Loucy (cell line): ENCODE measurements around the gene FOXJ3.

Experiments
- H2AFZ ChIP-seq: fragments of 200-600 bp; sonication (generic); 2 replicates; pipeline ENCODE4 v1.6.0; 2016; ENCODE audit warnings: antibody characterized with exemption, mild to moderate bottlenecking, low read length, moderate library complexity
- H3F3A ChIP-seq: fragments of 200-600 bp; 2 replicates; pipeline ENCODE4 v1.6.0; 2016; ENCODE audit warnings: antibody characterized with exemption, low read depth, mild to moderate bottlenecking
- H3K27me3 ChIP-seq: fragments of 200-600 bp; sonication (generic); 2 replicates; pipeline ENCODE4 v1.6.1; 2014; ENCODE audit warnings: low read length, mild to moderate bottlenecking; ENCODE audit not compliant: insufficient read depth, poor library complexity, severe bottlenecking
- H3K36me3 ChIP-seq: fragments of 200-600 bp; sonication (generic); 2 replicates; pipeline ENCODE4 v1.6.1; 2016; ENCODE audit warnings: low read length; ENCODE audit not compliant: insufficient read depth
- H3K4me1 ChIP-seq: fragments of 200-600 bp; sonication (generic); 2 replicates; pipeline ENCODE4 v1.5.1; 2014; ENCODE audit warnings: low read length, mild to moderate bottlenecking; ENCODE audit not compliant: insufficient read depth, poor library complexity, severe bottlenecking
- H3K4me2 ChIP-seq: fragments of 200-600 bp; sonication (generic); 2 replicates; pipeline ENCODE4 v1.6.0; 2014; ENCODE audit warnings: antibody characterized with exemption, low read length, low read depth, mild to moderate bottlenecking; ENCODE audit not compliant: poor library complexity, severe bottlenecking
- H3K4me3 ChIP-seq: fragments of 200-600 bp; sonication (generic); 2 replicates; pipeline ENCODE4 v1.5.1; 2014; ENCODE audit warnings: low read length, mild to moderate bottlenecking, mixed read lengths; ENCODE audit not compliant: poor library complexity, severe bottlenecking
- H3K79me2 ChIP-seq: fragments of 200-600 bp; sonication (generic); 2 replicates; pipeline ENCODE4 v1.6.1; 2014; ENCODE audit warnings: low read length; ENCODE audit not compliant: insufficient read depth
- H3K9ac ChIP-seq: fragments of 200-600 bp; sonication (generic); 2 replicates; pipeline ENCODE4 v1.6.0; 2014; ENCODE audit warnings: mild to moderate bottlenecking, low read depth, low read length, moderate library complexity; ENCODE audit not compliant: poor library complexity, severe bottlenecking
- H3K9me2 ChIP-seq: fragments of 200-600 bp; sonication (generic); replicated peaks from 2 replicates; pipeline ENCODE4 v1.6.1; 2016; ENCODE audit warnings: low read depth, low read length, mixed read lengths
- H3K9me3 ChIP-seq: fragments of 200-600 bp; sonication (generic); 2 replicates; pipeline ENCODE4 v1.6.1; 2014; ENCODE audit warnings: mild to moderate bottlenecking, antibody characterized with exemption, low read length, low read depth; ENCODE audit not compliant: insufficient read depth
- H4K20me1 ChIP-seq: fragments of 200-600 bp; sonication (generic); 2 replicates; pipeline ENCODE4 v1.6.0; 2014; ENCODE audit warnings: antibody characterized with exemption, low read length, mild to moderate bottlenecking; ENCODE audit not compliant: insufficient read depth, poor library complexity, severe bottlenecking
- CTCF ChIP-seq: fragments of 200-600 bp; sonication (generic); conservative IDR thresholded peaks from 2 replicates; pipeline ENCODE4 v1.5.1; 2014; ENCODE audit warnings: mild to moderate bottlenecking, antibody characterized with exemption, low read length
- EZH2phosphoT487 ChIP-seq: fragments of 200-600 bp; IDR thresholded peaks from 2 replicates; pipeline ENCODE4 v1.6.1; 2018; ENCODE audit warnings: antibody characterized with exemption, mild to moderate bottlenecking, moderate library complexity, borderline replicate concordance

The FOXJ3 gene

GRCh38 chr1:42379794-42380585 is 45.0 kb upstream of the FOXJ3 start:
- H3K79me2 ChIP-seq = no peaks in the 10 kb centered on the region
- no peak overlapping the region for H3K9ac ChIP-seq
- peak overlapping the region; percentile 73 for H3K4me2 ChIP-seq
- TF ChIP-seq EZH2phosphoT487 = no peak
- TF ChIP-seq CTCF = no peak
- no peaks in the 10 kb centered on the region for H3F3A ChIP-seq
- no peaks in the 10 kb centered on the region for H3K9me2 ChIP-seq
- H3K4me1 ChIP-seq = no peaks in the 10 kb centered on the region
- H3K27me3 ChIP-seq = peaks cover 14% of the 10 kb centered on the region
- no peaks in the 10 kb centered on the region for H4K20me1 ChIP-seq
- no peaks in the 10 kb centered on the region for H3K9me3 ChIP-seq
- no peaks in the 10 kb centered on the region for H3K36me3 ChIP-seq
- peak overlapping the region; percentile 67 for H3K4me3 ChIP-seq
- H2AFZ ChIP-seq = no peak overlapping the region; the same call in 1 of the 2 replicates

GRCh38 chr1:42372796-42373195 is 37.8 kb upstream of the FOXJ3 start:
- no peak overlapping the region for H3K4me3 ChIP-seq
- TF ChIP-seq CTCF (no peak), EZH2phosphoT487 (no peak)
- H3K4me2 ChIP-seq = no peak overlapping the region
- H2AFZ ChIP-seq = no peak overlapping the region
- no peaks in the 10 kb centered on the region for H3K36me3 ChIP-seq
- no peak overlapping the region for H3K9ac ChIP-seq
- H3K4me1 ChIP-seq = no peaks in the 10 kb centered on the region
- no peaks in the 10 kb centered on the region for H3K9me3 ChIP-seq
- H4K20me1 ChIP-seq = no peaks in the 10 kb centered on the region
- H3F3A ChIP-seq = no peaks in the 10 kb centered on the region
- no peaks in the 10 kb centered on the region for H3K9me2 ChIP-seq
- no peaks in the 10 kb centered on the region for H3K27me3 ChIP-seq
- H3K79me2 ChIP-seq = no peaks in the 10 kb centered on the region

- Histone ChIP-seq H3K36me3 (no peaks in the 10 kb centered on the region), H3K9me2 (no peaks in the 10 kb centered on the region), H3F3A (no peaks in the 10 kb centered on the region), H3K4me3 (no peak overlapping the region), H3K27me3 (no peaks in the 10 kb centered on the region), H3K4me1 (no peaks in the 10 kb centered on the region), H4K20me1 (no peaks in the 10 kb centered on the region), H3K9me3 (no peaks in the 10 kb centered on the region), H2AFZ (no peak overlapping the region), H3K4me2 (no peak overlapping the region), H3K79me2 (no peaks in the 10 kb centered on the region), H3K9ac (no peak overlapping the region)
- TF ChIP-seq CTCF (no peak), EZH2phosphoT487 (no peak)
Measured at GRCh38 chr1:42370876-42371549, 36.0 kb upstream of the FOXJ3 start.
